ENCODE results near the gene OR10H1. TPM values are rescaled to one million over a fixed set of nuclear protein-coding genes. Genes with fewer than 3 reads are reported as not detected.

OR10H1 gene
- total RNA-seq, 2 donors from 2014 or later = not detected

GRCh38 chr19:15781661-15782060, 33.8 kb downstream of the OR10H1 start:
- no peaks in the 10 kb centered on the region for H3K27me3 ChIP-seq
- no peaks in the 10 kb centered on the region for H3K36me3 ChIP-seq (replicated peaks in 1 of 2; ENCODE audit: insufficient read depth in 1 of 2, low read depth in 2 of 2)
- no peak overlapping the region for H3K27ac ChIP-seq
- 72 to 74% methylated on average over 5 of the region's 5 CpGs for whole genome bisulfite sequencing, 2 donors
- intact Hi-C loops (cut with DNase I) = no loop called here
- H3K4me3 ChIP-seq = no peak overlapping the region
- TF ChIP-seq CTCF (IDR thresholded peaks at IDR 0.05) (no peak), POLR2A (IDR thresholded peaks at IDR 0.05) (no peak)
- peaks cover 12% of the 10 kb centered on the region for H3K4me1 ChIP-seq
- DNase-seq = no peak
- ATAC-seq = no peak
- H3K9me3 ChIP-seq = no peaks in the 10 kb centered on the region

GRCh38 chr19:15780610-15781418, 34.6 kb downstream of the OR10H1 start:
- DNase-seq (peak in 1 of 4 donors; percentile 22), ATAC-seq (no peak)
- Histone ChIP-seq H3K27ac (peak overlapping the region in 2 of 4 donors; percentile 58 to 60), H3K4me3 (no peak overlapping the region), H3K36me3 (replicated peaks in 1 of 2; ENCODE audit: insufficient read depth in 1 of 2, low read depth in 2 of 2) (no peaks in the 10 kb centered on the region), H3K9me3 (no peaks in the 10 kb centered on the region), H3K27me3 (no peaks in the 10 kb centered on the region), H3K4me1 (peaks cover 12% of the 10 kb centered on the region)
- no peak for TF ChIP-seq POLR2A (IDR thresholded peaks at IDR 0.05)
- TF ChIP-seq CTCF (IDR thresholded peaks at IDR 0.05) = no peak
- intact Hi-C loops (cut with DNase I) = no loop called here
- 74 to 76% methylated on average over 7 of the region's 7 CpGs for WGBS, 2 donors

GRCh38 chr19:15779756-15780476, 35.5 kb downstream of the OR10H1 start:
- no peak overlapping the region for H3K4me3 ChIP-seq
- intact Hi-C loops (cut with DNase I) = no loop called here
- H3K9me3 ChIP-seq = no peaks in the 10 kb centered on the region
- peak; percentile 82 for ATAC-seq
- H3K27me3 ChIP-seq = no peaks in the 10 kb centered on the region
- peaks cover 12% of the 10 kb centered on the region for H3K4me1 ChIP-seq
- H3K36me3 ChIP-seq (replicated peaks in 1 of 2; ENCODE audit: insufficient read depth in 1 of 2, low read depth in 2 of 2) = no peaks in the 10 kb centered on the region
- TF ChIP-seq POLR2A (IDR thresholded peaks at IDR 0.05) (no peak), CTCF (IDR thresholded peaks at IDR 0.05) (no peak)
- peak; percentile 52 to 81 (median 75) for DNase-seq
- 0 to 10% methylated on average over 5 to 9 of the region's 10 CpGs for WGBS, 2 donors
- H3K27ac ChIP-seq = peak overlapping the region in 3 of 4 donors; percentile 8 to 60 (median 58)

GRCh38 chr19:15776991-15777970, 38.2 kb downstream of the OR10H1 start:
- 42 to 45% methylated on average over 9 of the region's 9 CpGs for WGBS, 2 donors
- no peak for ATAC-seq
- TF ChIP-seq CTCF (IDR thresholded peaks at IDR 0.05) = no peak
- no peak for TF ChIP-seq POLR2A (IDR thresholded peaks at IDR 0.05)
- intact Hi-C loops (cut with DNase I) = no loop called here
- H3K27ac ChIP-seq = no peak overlapping the region
- DNase-seq = no peak
- H3K9me3 ChIP-seq = no peaks in the 10 kb centered on the region
- H3K4me3 ChIP-seq = no peak overlapping the region
- H3K27me3 ChIP-seq = no peaks in the 10 kb centered on the region
- H3K36me3 ChIP-seq (replicated peaks in 1 of 2; ENCODE audit: insufficient read depth in 1 of 2, low read depth in 2 of 2) = no peaks in the 10 kb centered on the region
- H3K4me1 ChIP-seq = peaks cover 12% of the 10 kb centered on the region
